Large intestine (tissue), 3 donors: Measurements from ENCODE around the gene CNRIP1. TPM values are rescaled to one million over a fixed set of nuclear protein-coding genes. Genes with fewer than 3 reads are reported as not detected.
"Not testable (repeated sequence)": the region's sequence is repeated elsewhere in the genome, so short reads cannot be mapped to it uniquely, and the experiment has no call there.

ENCODE experiments used
- DNase-seq, 2 donors: peaks; one replicate each; pipeline versions ENCODE4 v3.0.0 to v3.0.0-alpha.2; 2013
- H3K27ac ChIP-seq: one replicate; pipeline ENCODE4 v1.5.1; 2013; ENCODE audit warnings: low read length
- H3K27me3 ChIP-seq: 2 replicates; pipeline ENCODE4 v1.6.1; 2013; ENCODE audit warnings: low read length; ENCODE audit not compliant: control insufficient read depth, insufficient read depth
- H3K36me3 ChIP-seq: 2 replicates; pipeline ENCODE4 v1.6.1; 2013; ENCODE audit warnings: low read length; ENCODE audit not compliant: control insufficient read depth, insufficient read depth
- H3K4me1 ChIP-seq: one replicate; pipeline ENCODE4 v1.6.1; 2013; ENCODE audit warnings: low read length; ENCODE audit not compliant: control insufficient read depth, insufficient read depth
- H3K4me3 ChIP-seq: one replicate; pipeline ENCODE4 v1.5.1; 2013; ENCODE audit warnings: low read length
- H3K9me3 ChIP-seq: one replicate; pipeline ENCODE4 v1.6.1; 2013; ENCODE audit warnings: mild to moderate bottlenecking, low read depth, low read length, moderate library complexity; ENCODE audit not compliant: control insufficient read depth
- WGBS: methylation state at CpG from one replicate; pipeline ENCODE4 v1.1.5; 2013; ENCODE audit warnings: low lambda C conversion rate; ENCODE audit not compliant: insufficient coverage; 5-methylcytosine and 5-hydroxymethylcytosine counted together
- polyA plus RNA-seq: library from polyadenylated mRNA; unstranded; fragments of 120-200 nt; gene quantifications from one replicate; pipeline ENCODE4 v1.2.1, GENCODE V29; 2013

CNRIP1 gene
- polyA plus RNA-seq, 1 donor, result 18.6 TPM

DNA sequence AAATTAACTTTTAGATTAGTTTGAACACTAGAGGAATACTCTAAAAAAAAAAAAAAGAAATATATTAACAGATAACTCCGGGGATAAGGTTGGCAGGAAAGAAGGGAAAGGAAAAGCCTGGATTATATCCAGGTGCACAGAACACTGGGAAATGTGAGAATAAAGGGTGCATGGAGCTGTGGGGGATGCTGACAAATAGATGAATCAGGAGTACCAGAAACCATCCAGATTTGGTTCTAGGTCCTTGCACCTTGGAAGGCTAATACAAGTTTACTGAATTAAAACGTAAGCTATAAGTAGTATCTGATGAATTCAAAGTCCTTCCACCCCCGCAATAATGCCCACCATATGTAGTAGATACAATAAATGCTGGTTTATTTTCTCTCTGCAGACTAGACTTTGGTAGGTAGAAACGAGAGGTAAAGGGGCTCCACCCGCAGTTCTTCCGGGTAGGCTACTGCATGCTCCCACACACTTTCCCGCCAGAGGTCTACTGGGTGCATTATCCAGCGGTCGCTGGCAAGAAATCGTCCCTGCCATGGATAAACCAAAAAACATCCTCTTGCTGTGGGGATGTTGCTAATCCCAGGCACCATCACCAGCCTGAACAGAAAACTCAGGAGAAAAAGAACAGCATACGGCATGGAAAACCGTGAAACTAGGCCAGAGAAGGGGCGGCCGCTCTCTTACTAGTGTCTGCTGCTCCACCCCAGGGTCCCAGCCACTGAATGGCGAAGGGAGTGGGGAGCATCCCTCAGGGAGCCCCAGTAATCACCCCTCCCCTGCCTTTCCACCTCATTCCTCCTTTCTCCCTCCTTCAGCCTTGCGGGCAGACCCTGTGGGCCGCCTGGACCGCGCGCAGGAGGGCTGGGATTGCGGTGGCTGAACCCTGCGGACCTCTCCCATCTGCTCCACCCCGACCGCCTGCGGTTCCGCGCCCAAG lies 1.5 kb downstream of the CNRIP1 start:
- no peaks in the 10 kb centered on the region for H3K36me3 ChIP-seq
- peak; percentile 2 for DNase-seq
- H3K9me3 ChIP-seq, result peaks cover 5% of the 10 kb centered on the region
- WGBS, result 67% methylated on average over 1 of the region's 27 CpGs
- peak overlapping the region; percentile 81 for H3K27ac ChIP-seq
- H3K4me1 ChIP-seq, result no peaks in the 10 kb centered on the region
- H3K27me3 ChIP-seq, result peaks cover 46% of the 10 kb centered on the region
- peak overlapping the region; percentile 60 for H3K4me3 ChIP-seq

DNA sequence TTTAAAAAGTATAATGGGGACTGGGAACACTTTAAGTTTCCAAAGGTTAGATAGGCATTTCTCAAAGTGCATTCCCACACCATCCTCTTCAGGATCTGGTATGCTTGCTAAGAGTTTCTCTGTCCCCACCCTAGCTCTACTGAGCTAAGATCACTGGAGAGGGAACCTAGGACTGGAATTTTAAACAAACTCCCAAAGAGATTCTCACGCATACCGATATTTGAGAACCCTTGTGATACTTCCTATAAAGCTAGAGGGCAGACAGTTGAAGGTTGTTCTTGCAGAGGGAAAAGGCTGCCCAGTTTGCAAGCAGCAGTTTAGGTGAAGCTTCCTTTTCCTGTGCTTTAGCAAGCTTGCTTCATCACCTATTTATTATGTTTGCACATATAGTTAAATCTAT lies 3.6 kb downstream of the CNRIP1 start:
- peaks cover 39% of the 10 kb centered on the region for H3K27me3 ChIP-seq
- H3K27ac ChIP-seq, result no peak overlapping the region
- no peak for DNase-seq
- no peak overlapping the region for H3K4me3 ChIP-seq
- WGBS, result no CpG with 5 or more reads among the region's 2 CpGs
- no peaks in the 10 kb centered on the region for H3K4me1 ChIP-seq
- H3K36me3 ChIP-seq, result no peaks in the 10 kb centered on the region
- H3K9me3 ChIP-seq, result peaks cover 5% of the 10 kb centered on the region

DNA sequence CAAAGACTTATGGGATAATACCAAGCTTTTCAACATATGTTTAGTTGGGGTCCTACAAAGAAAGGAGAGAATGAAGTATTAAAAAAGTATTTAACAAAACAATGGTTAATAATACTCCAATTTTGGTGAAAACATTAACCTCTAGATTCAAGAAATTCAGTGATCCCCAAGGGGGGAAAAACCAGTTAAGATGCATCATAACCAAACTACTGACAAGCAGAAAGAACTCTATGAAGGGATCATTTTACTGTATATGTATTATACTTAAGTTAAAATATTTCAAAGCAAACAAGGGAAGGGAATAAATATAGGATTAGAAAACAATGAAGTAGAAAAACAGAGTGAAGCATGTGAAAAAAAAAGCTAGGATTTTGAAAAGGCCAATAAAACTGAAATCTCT lies 8.7 kb downstream of the CNRIP1 start:
- no peak overlapping the region for H3K27ac ChIP-seq
- H3K27me3 ChIP-seq, result peaks cover 3% of the 10 kb centered on the region
- no peak for DNase-seq
- H3K36me3 ChIP-seq, result no peaks in the 10 kb centered on the region
- H3K9me3 ChIP-seq, result no peaks in the 10 kb centered on the region
- no peak overlapping the region for H3K4me3 ChIP-seq
- H3K4me1 ChIP-seq, result no peaks in the 10 kb centered on the region

DNA sequence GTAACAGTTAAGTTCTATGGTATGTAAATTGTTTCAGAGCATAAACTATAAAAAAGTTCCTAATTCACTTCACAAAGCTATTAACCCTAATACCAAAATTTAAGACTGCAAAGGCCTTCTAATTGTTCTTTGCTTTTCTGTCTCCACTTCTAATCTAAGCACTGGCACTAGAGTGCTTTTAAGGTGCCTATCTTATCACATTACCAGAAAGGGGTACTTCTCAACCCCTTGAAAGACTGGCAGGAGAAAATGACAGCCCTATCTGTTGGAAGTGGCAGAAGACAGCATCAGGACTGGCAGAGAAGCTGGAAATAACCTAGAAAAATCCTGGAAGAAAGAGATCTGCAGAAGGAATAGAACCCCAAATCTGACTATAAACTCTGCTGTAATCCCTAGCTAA lies 10.3 kb downstream of the CNRIP1 start:
- Histone ChIP-seq H3K27ac (no peak overlapping the region), H3K9me3 (no peaks in the 10 kb centered on the region), H3K27me3 (peaks cover 2% of the 10 kb centered on the region), H3K4me1 (no peaks in the 10 kb centered on the region), H3K4me3 (no peak overlapping the region), H3K36me3 (no peaks in the 10 kb centered on the region)
- DNase-seq, result no peak

DNA sequence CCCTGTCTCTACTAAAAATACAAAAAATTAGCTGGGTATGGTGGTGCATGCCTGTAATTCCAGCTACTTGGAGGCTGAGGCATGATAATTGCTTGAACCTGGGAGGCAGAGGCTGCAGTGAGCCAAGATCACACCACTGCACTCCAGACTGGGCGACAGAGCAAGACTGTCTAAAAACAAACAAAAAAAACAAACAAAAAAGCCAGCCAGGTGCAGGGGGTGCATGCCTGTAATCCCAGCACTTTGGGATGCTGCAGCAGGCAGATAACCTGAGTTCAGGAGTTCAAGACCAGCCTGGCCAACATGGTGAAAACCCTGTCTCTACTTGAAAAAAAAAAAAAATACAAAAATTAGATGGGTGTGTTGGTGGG lies 15.9 kb downstream of the CNRIP1 start:
- H3K4me1 ChIP-seq, DNase-seq: not testable (repeated sequence)

DNA sequence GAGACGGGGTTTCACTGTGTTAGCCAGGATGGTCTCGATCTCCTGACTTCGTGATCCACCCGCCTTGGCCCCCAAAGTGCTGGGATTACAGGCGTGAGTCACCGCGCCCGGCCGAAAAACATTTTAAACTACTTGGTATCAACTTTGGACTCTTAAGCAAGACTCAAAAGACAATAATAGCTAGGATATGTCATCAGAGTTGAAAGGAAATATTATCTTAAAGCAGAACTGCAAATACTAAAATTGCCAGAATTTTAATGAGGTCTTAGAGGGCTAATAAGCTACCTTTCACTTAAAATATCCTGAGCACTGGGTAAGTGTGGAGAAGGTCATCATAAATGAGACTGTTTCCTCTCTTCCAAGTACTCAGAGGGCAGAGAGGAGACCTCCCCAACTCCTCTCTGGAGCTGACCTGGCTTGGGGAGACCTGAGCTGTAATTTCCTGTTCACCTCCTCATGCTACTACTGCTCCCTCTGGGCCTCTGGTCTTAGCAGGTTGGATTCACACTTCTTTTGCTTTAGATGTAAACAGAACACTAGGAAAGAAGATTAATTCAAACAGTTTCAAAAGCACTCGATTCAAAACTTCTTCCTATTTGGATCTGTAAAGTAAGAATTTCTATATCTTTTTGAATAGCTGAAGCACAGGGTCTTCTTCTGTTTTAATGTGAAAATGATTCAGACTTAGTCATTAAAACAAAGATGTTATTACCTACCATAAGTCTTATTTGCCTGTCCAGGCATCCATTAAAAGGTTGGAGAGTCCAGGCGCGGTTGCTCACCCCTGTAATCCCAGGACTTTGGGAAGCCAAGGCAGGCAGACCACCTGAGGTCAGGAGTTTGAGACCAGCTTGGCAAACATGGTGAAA lies 16.5 kb downstream of the CNRIP1 start:
- DNase-seq, result no peak
- H3K27me3 ChIP-seq, result peaks cover 2% of the 10 kb centered on the region
- WGBS, result 100% methylated on average over 1 of the region's 12 CpGs

More for the DNA sequence above, 15.9 kb downstream of the CNRIP1 start:
- WGBS, result no CpG with 5 or more reads among the region's 1 CpG
- H3K27ac ChIP-seq, H3K4me3 ChIP-seq, H3K27me3 ChIP-seq, H3K36me3 ChIP-seq, H3K9me3 ChIP-seq: not testable (repeated sequence)

DNA sequence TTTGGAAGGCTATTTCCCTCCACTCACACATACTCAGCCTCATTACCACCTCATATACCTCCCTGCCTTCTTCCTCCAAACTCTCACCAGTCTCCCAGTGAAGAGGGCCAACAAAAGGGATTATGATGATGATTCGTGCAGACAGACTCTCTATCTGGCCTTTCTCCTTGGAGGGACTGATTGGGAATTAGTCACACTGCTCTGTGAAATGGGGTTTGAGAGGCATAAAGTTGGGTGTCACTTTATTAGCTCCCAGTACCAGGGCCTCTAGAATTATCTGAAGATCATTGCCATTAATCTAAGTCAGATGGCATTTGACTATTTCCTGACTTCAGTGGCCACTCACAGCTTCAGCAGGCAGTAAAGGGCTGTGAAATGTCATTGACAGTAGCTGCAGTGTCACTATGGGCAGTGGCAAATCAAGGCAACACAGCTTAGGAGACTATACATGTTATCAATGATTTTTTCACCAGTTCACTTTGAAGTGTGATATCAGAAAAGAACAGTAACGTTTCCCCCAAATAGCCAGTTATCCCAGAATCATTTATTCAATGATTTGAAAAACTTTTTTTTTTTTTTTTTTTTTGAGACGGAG lies 17.4 kb downstream of the CNRIP1 start:
- Histone ChIP-seq H3K36me3 (no peaks in the 10 kb centered on the region), H3K27ac (no peak overlapping the region), H3K4me1 (no peaks in the 10 kb centered on the region), H3K27me3 (no peaks in the 10 kb centered on the region), H3K9me3 (no peaks in the 10 kb centered on the region), H3K4me3 (no peak overlapping the region)
- 63% methylated on average over 1 of the region's 3 CpGs for WGBS
- DNase-seq, result no peak

More for the DNA sequence above, 16.5 kb downstream of the CNRIP1 start:
- Histone ChIP-seq H3K9me3 (no peaks in the 10 kb centered on the region), H3K4me1 (no peaks in the 10 kb centered on the region), H3K4me3 (no peak overlapping the region), H3K36me3 (no peaks in the 10 kb centered on the region), H3K27ac (no peak overlapping the region)

DNA sequence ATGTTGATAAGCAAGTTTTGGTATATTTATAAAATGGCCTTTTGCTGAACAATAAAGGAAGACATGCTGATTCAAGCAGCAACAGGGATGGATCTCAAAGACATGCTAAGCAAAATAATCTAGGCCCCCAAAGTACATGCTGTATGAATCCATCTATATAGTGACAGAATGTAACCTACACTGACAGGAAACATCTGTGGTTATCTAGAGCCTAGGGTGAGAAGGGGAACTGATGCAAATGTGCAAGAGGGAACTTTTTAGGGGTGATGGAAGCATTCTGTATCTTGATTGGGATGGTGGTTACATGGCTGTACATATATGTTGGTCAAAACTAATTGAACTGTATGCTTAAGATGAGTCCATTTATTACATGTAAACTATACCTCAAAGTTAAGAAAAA lies 24.2 kb downstream of the CNRIP1 start:
- no peak overlapping the region for H3K4me3 ChIP-seq
- H3K27ac ChIP-seq, result no peak overlapping the region
- H3K4me1 ChIP-seq, result no peaks in the 10 kb centered on the region
- H3K9me3 ChIP-seq, result no peaks in the 10 kb centered on the region
- H3K27me3 ChIP-seq, result no peaks in the 10 kb centered on the region
- H3K36me3 ChIP-seq, result no peaks in the 10 kb centered on the region
- DNase-seq, result no peak

DNA sequence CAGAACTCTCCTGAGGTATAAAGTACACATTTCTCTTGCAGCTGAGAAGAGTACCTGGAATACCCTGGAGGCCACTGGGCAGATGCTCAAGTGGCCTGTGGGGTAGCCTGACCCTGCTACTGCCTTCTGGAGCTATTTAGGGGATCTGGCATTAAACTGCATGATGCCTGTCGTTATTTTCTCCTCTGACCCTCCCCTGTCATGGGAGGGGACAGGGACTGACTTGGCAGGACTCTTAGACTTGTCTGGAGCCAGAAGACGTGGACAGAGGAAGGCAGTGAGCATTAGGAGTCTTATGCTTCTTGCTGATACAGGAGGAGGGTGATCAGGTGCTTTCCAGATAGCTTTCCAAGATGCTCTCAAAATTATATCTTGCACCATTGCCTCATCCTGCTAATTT lies 24.8 kb downstream of the CNRIP1 start:
- DNase-seq, result no peak
- no peaks in the 10 kb centered on the region for H3K9me3 ChIP-seq

DNA sequence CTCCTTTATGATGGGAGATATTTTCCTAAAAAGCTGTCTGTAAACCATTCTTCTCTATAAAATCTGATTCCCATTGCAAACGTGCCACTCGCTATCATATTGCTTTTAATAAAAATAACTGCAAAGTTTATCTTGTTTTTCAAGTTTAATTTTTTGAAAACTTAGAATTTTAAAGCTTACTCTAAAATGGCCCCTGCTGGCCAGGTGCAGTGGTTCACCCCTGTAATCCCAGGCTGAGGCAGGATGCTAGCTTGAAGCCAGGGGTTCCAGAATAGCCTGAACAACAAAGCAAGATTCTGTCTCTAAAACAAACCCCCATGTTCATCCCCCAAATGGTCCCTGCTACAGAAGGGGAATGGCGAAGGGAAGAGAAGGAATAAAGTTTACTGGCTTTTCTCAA lies 25.6 kb downstream of the CNRIP1 start:
- H3K27ac ChIP-seq, result no peak overlapping the region
- no peak overlapping the region for H3K4me3 ChIP-seq
- no peaks in the 10 kb centered on the region for H3K4me1 ChIP-seq
- WGBS, result 93% methylated on average over 3 of the region's 3 CpGs
- no peaks in the 10 kb centered on the region for H3K27me3 ChIP-seq
- H3K9me3 ChIP-seq, result no peaks in the 10 kb centered on the region
- DNase-seq, result no peak
- no peaks in the 10 kb centered on the region for H3K36me3 ChIP-seq

More for the DNA sequence above, 24.8 kb downstream of the CNRIP1 start:
- H3K27me3 ChIP-seq, result no peaks in the 10 kb centered on the region
- no peak overlapping the region for H3K27ac ChIP-seq
- H3K4me3 ChIP-seq, result no peak overlapping the region
- no peaks in the 10 kb centered on the region for H3K36me3 ChIP-seq
- H3K4me1 ChIP-seq, result no peaks in the 10 kb centered on the region
- WGBS, result no CpG with 5 or more reads among the region's 2 CpGs
